CD4-positive, alpha-beta T cell treated with Interferon alpha-2 for 1 hour (primary cell): ENCODE results near the gene HOXA6.

Experiments used
- DNase-seq, 2 donors: peaks; one replicate each; pipeline ENCODE4 v3.0.0-alpha.2; 2020 to 2022

The HOXA6 gene

DNA sequence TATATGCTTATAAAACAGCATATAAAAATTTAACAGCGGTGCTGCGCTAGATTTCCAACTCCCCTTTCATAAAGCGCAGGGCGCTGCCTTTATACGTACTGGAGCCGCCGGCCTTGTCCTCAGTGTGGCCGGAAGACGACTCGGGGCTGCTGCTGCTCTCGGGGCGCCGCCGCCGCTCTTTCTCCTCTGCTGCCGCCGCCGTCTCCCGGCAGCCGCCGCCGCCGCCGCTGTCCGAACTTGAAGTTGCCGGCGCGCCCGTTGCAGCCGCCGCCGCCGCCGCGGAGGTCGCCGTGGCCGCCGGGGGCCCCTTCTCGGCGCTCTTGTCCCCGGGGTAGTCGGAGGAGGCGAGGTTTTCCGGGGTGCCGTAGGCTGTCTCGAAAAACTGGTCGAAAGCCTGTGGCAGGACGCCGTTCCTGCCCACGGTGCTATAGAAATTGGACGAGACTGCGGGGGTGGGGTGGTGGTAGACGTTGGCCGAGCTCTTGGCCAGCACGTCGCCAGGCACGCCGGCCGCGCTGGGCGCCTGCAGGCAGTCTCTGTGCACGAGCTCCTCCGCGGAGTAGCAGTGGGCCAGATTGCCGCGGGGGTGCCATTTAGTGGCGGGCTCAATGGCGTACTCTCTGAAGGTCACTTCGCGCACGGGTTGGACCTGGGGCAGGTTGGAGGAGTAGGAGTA, 36.9 kb upstream of the HOXA6 start:
- no peak for DNase-seq

DNA sequence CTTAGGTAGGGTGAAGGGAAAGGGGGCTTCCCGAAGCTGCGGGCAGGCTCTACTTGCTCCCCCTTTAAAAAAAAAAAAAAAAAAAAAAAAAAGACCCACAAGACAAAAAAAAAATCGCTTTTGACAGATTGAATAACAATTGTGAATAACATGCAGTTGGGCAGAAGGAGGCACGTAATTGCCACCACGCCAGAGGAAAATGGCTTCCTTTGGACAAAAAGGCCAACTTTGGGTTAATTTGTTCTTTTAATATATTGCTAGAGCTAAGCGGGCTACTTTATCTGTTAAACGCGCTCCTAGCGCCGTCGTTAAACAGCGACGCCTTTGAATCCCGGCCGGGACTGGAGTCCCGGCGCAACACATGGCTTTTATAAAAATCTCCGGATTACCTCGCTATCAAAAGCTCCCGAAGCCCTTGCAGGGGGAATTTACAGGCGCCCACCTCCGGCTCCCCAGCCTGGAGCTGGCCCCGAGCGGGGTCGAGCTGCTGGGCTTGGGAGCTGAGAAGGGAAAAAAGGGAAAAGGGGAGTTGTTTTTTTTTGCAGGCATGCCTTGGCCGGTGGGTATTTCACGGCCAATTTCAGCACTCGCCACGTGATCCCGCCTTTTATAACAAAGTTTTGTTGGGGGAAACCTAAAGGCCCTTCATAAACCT, 36.2 kb upstream of the HOXA6 start:
- no peak for DNase-seq

DNA sequence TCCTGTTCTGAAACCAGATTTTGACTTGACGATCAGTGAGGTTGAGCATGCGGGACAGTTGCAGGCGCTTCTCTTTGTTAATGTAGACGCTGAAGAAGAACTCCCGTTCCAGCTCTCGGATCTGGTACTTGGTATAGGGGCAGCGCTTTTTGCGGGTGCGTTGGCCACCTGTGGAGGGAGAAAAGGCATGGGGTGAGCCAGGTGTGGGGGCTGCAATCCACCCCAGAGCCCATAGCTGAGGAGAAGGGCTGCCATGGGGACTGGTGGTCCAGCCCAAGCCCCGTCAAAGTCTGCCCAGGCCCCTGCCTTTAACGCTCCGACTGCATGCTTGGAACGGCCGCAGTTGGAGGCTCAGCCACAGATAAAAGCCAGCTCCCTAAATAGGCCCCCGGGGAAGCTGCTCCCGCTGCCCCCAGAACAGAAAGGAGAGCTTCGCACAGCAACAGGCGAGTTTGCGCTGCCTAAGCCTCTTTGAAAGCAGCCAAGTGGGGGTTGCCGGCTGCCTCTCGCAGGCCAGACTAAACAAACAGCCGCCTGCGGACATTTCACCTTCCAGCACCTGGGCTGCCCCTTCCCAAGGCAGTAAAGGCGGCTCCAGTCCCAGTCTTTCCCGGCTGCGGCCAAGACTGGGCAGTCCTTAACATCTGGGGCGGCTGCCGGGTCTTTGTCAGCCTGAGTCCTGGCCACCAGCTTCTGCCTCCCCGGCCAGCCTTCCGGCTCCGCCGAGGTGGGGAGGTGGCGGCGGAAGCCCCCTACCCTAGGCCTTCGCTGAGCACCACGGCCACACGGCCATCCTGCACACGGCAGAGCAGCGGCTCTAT, 35.5 kb upstream of the HOXA6 start:
- DNase-seq: no peak

DNA sequence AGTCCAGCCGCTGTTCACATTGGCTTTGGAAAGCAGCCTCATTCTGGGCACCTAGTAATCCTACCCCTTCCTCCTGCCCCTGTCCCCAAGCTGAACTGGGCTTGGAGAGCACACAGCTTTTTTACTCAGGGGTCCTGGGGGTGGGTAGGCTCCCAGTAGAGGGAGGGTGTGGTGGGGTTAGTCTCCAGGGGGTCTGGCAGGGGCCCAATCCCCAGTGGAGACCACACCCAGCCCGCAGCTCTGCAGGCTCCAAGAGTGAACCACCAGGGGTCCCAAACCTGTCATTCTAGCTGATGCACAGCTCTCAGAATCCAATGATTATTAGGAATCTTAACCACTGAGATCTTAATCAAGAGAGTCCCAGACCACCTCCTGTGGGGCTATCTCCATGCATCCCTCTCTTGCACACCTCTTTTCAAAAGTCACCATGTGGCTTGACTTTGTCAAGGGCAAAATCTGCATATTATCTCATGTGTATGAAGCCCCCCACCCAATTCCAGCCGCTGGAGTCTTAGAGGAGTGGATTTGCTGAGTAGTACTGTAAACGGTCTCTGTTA, 34.8 kb upstream of the HOXA6 start:
- DNase-seq: no peak

DNA sequence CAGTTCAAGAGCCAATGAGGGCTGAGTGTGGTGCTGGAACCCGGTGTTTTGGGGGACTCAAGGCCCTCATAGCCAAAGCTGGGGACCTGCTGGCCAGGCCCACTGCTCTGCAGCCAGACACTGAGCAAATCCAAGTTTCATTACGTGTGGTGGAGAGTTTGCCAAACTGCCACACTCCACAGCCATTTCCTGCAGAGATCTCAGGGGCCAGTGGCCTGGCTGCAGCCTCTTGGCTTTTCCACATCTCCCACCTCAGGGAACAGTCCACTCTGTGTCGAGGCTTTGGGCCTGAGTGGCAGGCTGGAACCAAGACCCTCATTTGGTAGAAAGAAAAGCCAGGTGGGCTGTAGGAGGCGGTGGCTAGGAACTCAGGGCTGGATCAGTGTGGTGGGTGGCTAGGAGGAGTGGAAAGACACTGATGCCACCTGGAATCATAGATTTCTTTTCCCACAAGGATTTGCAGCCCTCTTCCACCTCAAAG, 34.3 kb upstream of the HOXA6 start:
- no peak for DNase-seq

DNA sequence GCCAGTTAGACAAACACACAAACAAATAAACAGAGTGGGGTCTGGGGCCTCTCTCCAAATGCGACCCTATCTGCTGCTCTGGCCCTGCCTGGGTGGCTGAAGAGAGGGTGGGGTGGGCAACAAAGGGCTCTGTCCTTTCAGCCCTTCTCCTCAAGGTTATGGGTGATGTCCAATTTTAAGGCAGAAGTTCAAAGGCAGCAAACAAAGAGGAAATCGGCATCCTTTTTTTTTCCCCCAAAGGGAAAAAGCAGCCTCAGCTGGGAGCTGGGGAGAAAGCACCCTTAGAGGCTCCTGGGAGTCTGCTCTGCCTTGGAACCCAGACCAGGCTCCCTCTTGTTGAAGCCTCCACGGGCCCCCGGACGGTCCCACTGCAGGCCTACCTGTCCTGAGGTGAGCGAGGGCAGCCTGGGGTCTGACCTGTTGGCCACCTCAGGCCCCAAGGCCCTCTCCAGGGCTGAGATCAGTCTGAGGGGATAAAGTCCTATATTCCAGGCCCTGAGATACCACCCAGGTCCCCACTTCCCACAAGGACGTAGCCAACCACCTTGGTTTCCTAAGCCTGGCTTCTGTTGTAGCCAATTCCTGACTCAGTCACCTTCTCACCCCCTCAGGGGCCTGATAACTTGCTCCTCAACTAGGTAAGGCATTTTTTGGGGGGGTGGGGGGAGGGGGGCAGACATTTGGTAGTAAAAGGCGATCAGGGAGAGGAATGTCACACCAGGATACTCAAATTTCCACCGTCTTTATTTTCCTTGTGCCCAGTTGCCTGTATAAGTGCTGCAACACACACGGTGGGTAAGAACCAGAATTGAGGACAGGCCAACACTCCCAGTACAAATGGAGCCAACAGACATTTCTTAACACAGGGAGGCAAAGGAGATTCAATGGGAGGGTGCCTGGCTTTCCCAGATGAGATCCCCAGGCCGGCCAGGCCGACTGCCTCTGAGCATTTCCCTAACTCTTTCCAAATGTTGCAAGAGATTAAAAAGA, 33.2 kb upstream of the HOXA6 start:
- no peak for DNase-seq

DNA sequence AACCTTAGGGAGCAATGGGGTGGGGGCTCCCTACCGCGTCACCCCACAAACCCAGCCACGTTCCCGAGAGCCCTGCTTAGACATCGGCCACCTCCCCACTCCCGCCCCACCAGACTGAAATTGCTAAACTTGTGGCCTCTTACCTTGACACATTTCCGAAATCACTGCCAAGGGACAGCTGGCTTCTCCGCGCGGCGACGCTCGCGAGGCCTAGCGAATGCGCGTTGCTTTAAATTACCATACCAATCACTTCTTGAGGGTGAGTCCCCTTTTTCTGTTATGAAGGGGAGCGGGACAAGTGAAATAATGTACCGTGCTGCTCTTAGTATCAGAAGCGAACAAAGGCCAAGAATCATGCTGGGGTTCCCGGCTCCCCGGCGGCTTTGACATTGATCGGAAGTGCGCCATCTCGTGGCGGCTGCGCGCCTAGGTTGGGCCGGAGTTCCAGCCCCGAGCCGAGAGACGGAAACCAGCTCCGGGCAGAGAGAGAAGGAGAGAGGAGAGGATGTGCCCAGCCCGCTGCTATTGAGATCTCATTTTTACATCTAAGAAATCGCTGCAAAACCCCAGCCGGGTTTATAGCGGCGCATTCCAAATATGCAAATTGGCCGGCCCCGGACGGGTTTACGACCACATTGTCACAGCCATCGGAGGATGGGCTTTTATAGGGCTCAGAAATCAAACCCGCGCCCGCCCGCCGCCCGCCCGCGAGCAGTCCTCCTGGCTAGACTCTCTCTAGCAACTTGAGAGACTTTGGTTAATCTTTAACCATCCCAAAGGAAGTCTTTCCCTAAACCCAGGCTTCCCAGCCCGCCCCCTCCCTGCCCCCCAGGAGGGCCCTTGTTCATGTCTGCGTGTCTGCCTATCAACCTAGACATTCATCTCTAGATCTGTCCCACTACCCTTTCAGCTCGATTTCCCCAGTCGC, 32.2 kb upstream of the HOXA6 start:
- peak; percentile 52 to 65 for DNase-seq

DNA sequence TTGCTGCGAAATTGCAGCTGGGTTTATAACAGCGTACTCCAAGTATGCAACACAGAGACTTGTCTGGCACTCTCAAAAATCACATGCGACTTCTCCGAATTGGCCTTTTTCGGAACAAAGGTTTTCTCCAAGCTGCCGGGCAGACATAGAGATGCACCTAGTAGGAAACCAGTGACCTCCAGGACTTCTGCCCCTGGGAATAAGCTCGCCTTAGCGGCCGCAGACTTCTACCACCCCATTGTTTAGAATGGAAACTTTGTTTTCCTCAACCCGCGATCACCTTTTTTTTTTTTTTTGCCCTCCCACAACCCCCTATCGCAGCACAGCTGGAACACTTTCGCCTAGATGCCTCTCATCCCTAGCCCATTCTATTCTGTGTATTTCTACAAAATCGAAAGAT, 31.5 kb upstream of the HOXA6 start:
- no peak for DNase-seq

DNA sequence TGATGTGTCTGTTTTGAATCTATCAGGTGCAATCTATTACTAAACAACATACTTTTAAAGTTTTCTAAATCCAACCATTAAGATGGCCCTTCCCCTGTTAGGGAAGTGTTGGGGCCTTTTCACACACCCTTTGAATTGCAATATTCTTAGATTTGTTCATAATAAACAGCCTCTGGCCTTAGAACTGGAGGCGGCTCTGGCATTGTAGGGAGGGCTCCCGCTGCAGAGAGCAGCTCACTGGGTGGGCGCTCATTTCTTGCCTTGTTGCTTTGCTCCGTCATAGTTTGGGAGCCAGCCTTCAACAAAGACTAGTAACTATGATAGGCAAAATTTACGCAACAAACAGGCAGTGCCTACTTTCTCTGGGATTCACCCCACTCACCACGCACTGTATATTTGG, 30.8 kb upstream of the HOXA6 start:
- no peak for DNase-seq

DNA sequence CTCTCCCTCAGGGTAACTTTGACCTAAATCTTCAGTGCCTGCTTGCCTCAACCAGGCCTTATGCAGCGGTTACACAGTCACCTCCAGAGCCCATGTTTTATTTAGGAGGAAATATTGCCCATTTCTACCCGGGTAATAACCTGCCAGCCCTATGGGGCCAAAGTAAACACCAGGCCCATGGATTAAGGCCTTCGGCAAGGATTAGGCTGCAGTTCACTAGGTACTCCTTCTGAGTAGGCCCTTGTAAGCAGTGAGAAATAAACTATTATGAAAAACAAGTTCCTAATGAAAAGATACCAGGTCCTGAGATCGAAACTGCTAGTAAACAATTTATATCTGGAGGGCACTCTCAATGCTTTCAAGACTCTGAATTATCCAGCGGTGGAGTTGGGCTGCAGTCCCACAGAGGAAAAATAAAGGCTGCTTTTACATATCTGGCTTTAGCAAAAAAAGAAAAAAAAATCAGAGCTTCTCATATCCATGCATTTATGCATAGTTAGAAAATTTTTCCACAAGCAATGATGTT, 30.3 kb upstream of the HOXA6 start:
- no peak for DNase-seq

DNA sequence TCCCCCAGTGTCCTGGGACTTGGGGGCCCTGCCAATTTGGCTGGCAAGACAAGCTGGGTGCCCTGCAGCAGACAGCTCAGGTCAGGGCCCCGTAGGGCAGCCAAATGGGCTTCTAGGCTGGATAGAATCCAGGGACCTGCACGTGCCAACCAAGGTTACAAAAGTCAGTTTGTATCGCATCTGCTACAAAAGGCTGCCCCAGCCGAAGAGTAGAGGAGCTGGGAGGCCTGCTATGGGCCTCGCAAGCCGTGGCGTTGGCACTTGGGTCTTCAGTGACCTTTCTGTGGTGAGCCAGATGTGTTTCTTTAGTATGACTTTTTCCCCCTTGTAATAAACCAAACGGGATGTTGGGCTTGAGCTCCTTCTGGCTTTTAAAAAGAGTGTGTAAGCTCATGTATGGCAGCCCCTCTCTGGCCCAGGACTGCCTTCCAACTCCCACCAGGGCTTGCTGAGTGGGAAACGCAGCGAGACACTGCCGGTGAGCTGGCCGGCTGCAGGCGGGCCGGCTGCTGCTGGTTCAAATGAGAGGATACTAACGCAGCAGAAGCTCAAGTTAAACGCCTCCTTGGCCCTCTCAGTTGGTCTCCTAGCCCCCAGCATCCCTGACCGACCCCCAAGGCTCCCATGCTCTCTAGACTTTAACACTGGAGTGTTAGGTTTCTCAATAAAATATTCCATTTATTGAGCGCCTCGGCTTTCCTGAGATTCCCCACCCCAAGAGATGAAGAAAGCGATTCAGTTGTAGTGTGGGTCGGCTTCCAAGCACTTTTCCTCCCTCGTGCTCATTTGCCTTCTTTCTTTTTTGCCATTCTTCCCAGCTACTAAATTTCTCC, 29.6 kb upstream of the HOXA6 start:
- DNase-seq: no peak

DNA sequence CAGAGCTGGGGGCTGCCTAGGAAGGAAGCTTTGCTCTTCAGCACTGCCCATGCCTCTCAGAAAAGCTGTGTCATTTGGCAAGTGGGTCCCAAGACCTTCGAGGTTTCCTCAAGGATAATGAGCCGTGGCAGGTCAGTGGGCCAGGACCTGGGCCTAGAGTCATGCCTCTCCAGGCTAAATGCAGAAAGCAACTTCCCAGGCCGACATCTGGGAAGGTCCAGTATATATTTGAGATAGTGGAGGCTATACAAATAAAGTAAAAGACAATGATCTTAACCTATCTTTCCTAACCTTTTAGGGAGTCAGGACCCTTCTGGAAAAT, 28.9 kb upstream of the HOXA6 start:
- no peak for DNase-seq

DNA sequence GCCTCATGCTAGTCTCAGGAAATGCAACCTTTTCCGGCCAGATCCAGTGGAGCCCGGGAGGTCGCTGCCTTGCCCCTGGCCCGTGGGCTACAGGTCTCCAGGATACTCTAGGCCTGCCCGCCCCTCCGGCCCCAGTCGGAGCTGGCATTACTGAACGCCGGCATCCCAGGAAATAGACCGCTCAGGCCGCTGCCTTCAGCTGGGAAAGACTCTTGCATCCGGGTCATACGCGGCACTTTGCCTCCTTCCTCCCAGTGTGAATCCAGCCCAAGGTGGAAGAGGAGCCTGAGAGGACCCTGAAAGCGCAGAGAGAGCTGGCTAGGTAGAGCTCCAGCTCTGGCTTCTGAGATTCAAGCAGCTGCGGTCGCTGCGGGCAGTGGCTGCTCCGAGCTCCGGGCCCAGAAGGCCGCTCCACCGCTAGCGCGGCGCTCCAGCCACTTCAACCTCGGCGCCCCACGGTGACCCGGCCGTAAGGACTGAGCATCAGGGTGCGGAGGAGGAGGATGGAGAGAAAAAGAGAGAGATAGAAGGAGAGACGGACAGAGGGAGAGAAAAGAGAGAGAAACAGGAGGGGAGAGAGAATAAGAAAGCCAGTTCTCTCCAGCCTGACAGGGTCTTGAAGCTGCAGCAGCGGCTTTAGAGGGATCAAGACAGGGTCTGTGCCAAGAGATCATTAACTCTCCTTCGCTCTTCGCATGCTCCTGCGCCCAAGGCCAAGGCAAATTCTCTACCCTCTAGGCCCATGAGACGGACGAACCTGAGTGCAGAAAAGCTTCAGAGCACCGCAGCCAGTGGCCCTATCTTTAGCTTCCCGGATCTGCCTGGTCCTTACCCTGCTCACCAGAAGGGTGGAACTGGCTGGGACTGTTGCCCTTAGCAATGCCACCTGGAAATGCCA, 28.3 kb upstream of the HOXA6 start:
- no peak for DNase-seq

DNA sequence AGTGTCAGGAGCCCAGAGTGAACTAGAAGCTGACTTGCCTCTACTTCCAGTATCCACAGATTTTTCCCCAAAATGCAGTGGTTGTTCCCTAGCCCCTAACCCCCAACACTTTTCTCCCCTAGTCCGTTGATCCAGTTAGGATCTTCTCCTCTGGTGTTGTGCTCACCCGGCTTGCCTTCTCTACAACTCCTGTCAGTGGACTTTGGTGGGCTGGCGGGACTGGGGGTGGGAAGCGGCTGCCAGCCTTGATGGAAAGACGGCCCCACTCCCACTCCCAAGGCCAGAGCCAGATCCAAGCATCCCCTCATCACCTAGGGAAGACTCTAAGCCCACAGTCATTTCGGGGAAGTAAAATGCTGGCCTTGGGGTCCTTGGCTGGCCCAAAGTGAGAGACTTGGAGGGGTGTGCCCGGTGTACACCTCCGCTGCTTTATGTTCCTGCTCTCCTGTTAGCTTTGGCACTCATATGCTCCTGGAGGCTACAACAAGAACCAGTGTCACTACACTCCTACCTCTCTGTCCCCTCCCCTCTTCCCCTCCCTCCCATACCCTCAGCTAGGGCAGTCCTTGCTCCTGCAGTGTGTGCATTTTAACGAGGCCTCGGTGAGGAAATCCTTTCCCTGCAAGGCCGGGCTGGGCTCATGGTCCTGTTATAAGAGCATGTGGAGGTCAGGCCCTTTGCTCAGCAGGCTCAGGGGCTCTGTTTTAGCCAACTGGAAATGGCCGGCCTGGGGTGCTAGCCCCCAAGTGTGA, 27.5 kb upstream of the HOXA6 start:
- DNase-seq: no peak

DNA sequence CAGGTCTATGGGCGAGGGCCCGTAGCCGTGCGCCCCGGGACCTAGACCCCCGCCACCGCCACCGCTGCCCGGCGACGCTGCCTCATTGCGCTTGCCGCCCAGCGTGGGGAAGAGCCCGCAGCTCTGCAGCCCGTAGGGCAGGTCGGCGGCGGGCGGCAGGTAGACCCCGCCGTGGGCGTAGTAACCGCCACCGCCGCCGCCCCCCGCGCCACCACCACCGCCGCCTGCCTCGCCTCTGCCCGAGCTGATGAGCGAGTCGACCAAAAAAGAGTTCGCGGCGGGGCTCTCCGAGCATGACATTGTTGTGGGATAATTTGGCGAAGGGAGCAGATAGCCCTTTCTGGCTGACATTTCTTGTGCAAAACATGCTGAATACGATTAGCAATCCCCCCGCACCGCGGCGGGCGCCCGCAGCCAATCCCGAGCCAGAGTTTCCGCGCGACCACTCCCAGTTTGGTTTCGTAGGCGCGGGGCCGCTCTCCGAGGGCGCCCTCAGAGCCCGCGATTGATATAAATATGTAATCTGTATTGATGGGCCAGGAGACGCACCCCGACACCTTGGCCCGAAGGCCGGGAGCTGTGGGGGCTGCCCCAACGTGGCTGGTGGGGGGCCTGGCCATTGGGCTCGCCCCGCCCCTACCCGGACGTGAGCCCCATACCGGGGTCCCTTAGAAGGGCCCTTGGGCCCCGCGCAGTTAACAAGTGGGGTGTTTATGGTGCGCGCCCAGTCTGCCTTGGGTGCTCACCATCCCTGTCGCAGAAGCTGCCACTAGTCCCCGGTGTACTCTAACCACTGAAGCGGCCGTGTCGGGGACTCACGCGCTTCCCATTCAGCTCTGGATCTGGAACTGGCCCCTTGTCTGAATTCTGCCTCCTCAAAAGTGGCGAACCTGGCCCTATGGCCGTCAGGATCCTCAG, 26.6 kb upstream of the HOXA6 start, which contains the start of gene HOXA10:
HOXA10 (minus strand) TSS at position 365 of the 918 bp plus-strand sequence; CDS start at position 351, 14 bp downstream.
- DNase-seq: no peak

DNA sequence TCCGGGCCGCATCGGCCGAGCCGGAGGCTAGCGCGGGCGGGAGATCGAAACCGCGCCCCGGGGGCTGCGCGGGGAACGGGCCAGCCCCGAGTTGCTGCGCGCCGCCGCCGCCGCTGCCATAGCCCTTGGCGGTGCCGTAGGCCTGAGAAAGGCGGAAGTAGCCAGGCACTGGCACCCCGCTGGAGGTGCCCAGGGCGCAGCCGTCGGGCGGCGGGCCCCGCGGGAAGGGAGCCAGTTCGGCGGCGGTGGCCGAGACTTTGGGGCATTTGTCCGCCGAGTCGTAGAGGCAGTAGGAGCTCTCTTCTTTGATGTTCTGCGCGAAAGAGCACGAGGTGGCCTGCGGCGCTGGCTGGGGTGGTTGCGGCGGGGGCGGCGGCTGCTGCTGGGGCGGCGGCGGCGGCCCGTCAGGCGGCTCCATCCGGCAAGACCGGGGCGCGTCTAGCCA, 26.0 kb upstream of the HOXA6 start:
- DNase-seq: peak in 1 of 2 donors; percentile 40
